ENCODE data around the gene FARS2.

- no peak for TF ChIP-seq POLR2A (IDR thresholded peaks at IDR 0.05; ENCODE audit: low read length)
- no peak for TF ChIP-seq GATA1 (IDR thresholded peaks at IDR 0.05; ENCODE audit: low read depth, low read length)
Measured at GRCh38 chr6:5782783-5783547, 521.7 kb downstream of the FARS2 start.
